GM10248 (cell line): ENCODE data around the gene CEP19.
A peak's percentile ranks its signal among the peaks of the same experiment; 100 is the strongest.
"Not testable (repeated sequence)": the region's sequence is repeated elsewhere in the genome, so short reads cannot be mapped to it uniquely, and the experiment has no call there.

ENCODE experiments used
- CTCF ChIA-PET: fragments of 300-600 bp; sonication (Branson Sonifier 250); formaldehyde crosslinking; extraction: SDS; loops from one replicate; lab custom pipeline; 2021; ENCODE audit warnings: antibody characterized with exemption; lab: Yijun Ruan, JAX
- POLR2A ChIA-PET: fragments of 350-650 bp; sonication (Branson Sonifier 250); formaldehyde crosslinking; extraction: SDS; loops from one replicate; lab custom pipeline; 2020; ENCODE audit warnings: antibody characterized with exemption; lab: Yijun Ruan, JAX
- DNase-seq: peaks from one replicate; pipeline ENCODE4 v3.0.0; 2012; ENCODE audit errors: extremely low spot score
- CTCF ChIP-seq: IDR thresholded peaks from 2 replicates; pipeline ENCODE4 v1.5.1; 2012; ENCODE audit warnings: mild to moderate bottlenecking, low read depth; ENCODE audit errors: extremely low read depth, missing control alignments, control extremely low read depth

Gene CEP19

GRCh38 chr3:196736670-196737374 is 24.8 kb upstream of the CEP19 start:
- ChIA-PET CTCF (interaction anchor here (1.2 kb wide), 1 partner anchor 11 kb away, joined by 3 read pairs; no protein-coding TSS in a partner anchor), POLR2A (interaction anchor here (0.6 kb wide), 1 partner anchor 619 kb away, joined by 3 read pairs; no protein-coding TSS in a partner anchor)
- no peak for TF ChIP-seq CTCF
- DNase-seq: no peak

GRCh38 chr3:196735751-196736150 is 23.7 kb upstream of the CEP19 start:
- ChIA-PET POLR2A (no interaction called here), CTCF (interaction anchor here (1.2 kb wide), 1 partner anchor 10 kb away, joined by 3 read pairs; no protein-coding TSS in a partner anchor)
- no peak for TF ChIP-seq CTCF
- no peak for DNase-seq

GRCh38 chr3:196726788-196727675 is 15.0 kb upstream of the CEP19 start:
- TF ChIP-seq CTCF: no peak
- ChIA-PET CTCF (interaction anchor here (1.5 kb wide), 1 partner anchor 13 kb away, joined by 3 read pairs; the partner anchor contains the start of gene PAK2), POLR2A (no interaction called here)
- DNase-seq: peak; percentile 22

- DNase-seq: no peak
- ChIA-PET POLR2A (interaction anchor here (0.6 kb wide), 1 partner anchor 10 kb away, joined by 5 read pairs; no protein-coding TSS in a partner anchor), CTCF (interaction anchor here (1.0 to 1.4 kb wide), 2 partner anchors 13 to 19 kb away, joined by 3 to 7 read pairs; partner anchors contain the start of gene PAK2)
- no peak for TF ChIP-seq CTCF
These were observed 9.0 kb upstream of the CEP19 start for GRCh38 chr3:196721097-196721496.

GRCh38 chr3:196717162-196717561 is 5.1 kb upstream of the CEP19 start:
- POLR2A ChIA-PET: not testable (repeated sequence)
- CTCF ChIA-PET: interaction anchor here (1.2 to 1.6 kb wide), 3 partner anchors 9 to 223 kb away, joined by 3 to 4 read pairs (median 4); no protein-coding TSS in a partner anchor
- peak; percentile 26 for DNase-seq

- DNase-seq: no peak
- ChIA-PET POLR2A (interaction anchor here (1.0 to 2.0 kb wide), 2 partner anchors 27 to 28 kb away, joined by 3 to 7 read pairs; partner anchors contain the start of gene PAK2), CTCF (interaction anchor here (1.0 kb wide), 1 partner anchor 28 kb away, joined by 4 read pairs; no protein-coding TSS in a partner anchor)
- TF ChIP-seq CTCF: no peak
These were observed 714 bp upstream of the CEP19 start for GRCh38 chr3:196712514-196713413.
